Chondrocyte (in vitro differentiated cells): ENCODE data around the gene RNH1. TPM values are rescaled to one million over a fixed set of nuclear protein-coding genes. Genes with fewer than 3 reads are reported as not detected.

Experiments
- DNase-seq: peaks from one replicate; pipeline ENCODE4 v3.0.0; 2021; ENCODE audit warnings: mixed read lengths, low spot score
- H3K27ac Mint-ChIP-seq: one replicate; pipeline ENCODE4 v1.8.0; 2021; ENCODE audit warnings: mild to moderate bottlenecking, moderate library complexity, mixed read lengths; ENCODE audit not compliant: unreplicated experiment
- H3K27me3 Mint-ChIP-seq: 2 replicates; pipeline ENCODE4 v1.8.0; 2021; ENCODE audit warnings: low read depth, mixed read lengths
- H3K36me3 Mint-ChIP-seq: 2 replicates; pipeline ENCODE4 v1.8.0; 2021; ENCODE audit warnings: low read depth, mixed read lengths
- H3K4me1 Mint-ChIP-seq: 2 replicates; pipeline ENCODE4 v1.8.0; 2021; ENCODE audit warnings: low read depth, mild to moderate bottlenecking, mixed read lengths
- H3K4me3 Mint-ChIP-seq: one replicate; pipeline ENCODE4 v1.8.0; 2021; ENCODE audit warnings: mild to moderate bottlenecking, moderate library complexity, mixed read lengths; ENCODE audit not compliant: unreplicated experiment
- H3K9me3 Mint-ChIP-seq: 2 replicates; pipeline ENCODE4 v1.8.0; 2021; ENCODE audit warnings: low read depth, mixed read lengths
- total RNA-seq: library from RNA; stranded (reverse); gene quantifications from 3 replicates; pipeline ENCODE4 v1.2.1, GENCODE V29; 2021
- TF ChIP-seq, protein P1 (sequence below): fragments of 200-600 bp; sonication (generic); IDR thresholded peaks from 2 replicates; pipeline ENCODE4 v1.5.0; 2021; ENCODE audit warnings: antibody characterized with exemption, mild to moderate bottlenecking, moderate library complexity

Gene RNH1
- total RNA-seq, 1 donor from 2014 or later: 166 TPM

DNA sequence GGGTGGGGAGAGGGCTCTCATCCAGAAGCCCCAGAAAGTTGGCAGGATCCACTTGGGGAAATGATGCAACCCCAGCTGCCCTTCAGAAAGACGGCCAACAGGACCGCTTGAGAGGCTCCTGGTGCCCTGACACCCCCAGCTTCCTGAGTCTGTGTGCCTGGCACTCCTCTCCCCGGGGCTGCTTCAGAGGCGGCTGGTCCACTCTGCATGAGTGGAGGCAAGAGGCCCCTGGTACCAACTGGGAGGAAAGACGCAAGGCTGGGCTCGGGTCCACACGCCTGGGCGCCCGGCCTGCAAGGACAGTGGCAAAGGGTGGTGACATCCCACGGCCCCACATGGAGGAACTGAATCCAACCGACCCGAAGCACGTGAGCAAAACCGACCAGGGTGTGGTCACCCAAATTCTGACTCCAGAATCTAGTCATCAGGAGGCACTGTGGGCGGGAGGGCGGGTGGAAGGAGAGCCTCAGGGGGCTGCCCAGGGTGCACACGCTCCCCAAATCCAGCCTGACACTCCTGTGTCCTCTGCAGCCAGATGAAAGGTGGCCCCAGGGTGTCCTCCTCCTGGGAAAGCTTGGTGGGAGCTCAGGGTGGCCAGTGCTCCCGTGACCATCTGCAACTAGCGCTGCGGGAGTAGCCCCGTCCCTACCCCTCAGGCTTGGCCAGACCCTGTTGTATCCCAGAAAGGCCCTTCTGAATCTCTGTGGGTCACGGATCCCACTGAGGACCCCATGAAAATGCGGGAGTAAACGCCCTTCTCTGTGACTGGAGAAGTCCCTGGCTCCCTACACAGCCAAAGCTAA is 3.7 kb downstream of the RNH1 start:
- H3K27ac Mint-ChIP-seq: peak overlapping the region; percentile 80
- peaks cover 33% of the 10 kb centered on the region for H3K4me1 Mint-ChIP-seq
- H3K4me3 Mint-ChIP-seq: no peak overlapping the region
- no peaks in the 10 kb centered on the region for H3K9me3 Mint-ChIP-seq
- DNase-seq: no peak
- no peaks in the 10 kb centered on the region for H3K27me3 Mint-ChIP-seq
- TF ChIP-seq, protein P1, sequence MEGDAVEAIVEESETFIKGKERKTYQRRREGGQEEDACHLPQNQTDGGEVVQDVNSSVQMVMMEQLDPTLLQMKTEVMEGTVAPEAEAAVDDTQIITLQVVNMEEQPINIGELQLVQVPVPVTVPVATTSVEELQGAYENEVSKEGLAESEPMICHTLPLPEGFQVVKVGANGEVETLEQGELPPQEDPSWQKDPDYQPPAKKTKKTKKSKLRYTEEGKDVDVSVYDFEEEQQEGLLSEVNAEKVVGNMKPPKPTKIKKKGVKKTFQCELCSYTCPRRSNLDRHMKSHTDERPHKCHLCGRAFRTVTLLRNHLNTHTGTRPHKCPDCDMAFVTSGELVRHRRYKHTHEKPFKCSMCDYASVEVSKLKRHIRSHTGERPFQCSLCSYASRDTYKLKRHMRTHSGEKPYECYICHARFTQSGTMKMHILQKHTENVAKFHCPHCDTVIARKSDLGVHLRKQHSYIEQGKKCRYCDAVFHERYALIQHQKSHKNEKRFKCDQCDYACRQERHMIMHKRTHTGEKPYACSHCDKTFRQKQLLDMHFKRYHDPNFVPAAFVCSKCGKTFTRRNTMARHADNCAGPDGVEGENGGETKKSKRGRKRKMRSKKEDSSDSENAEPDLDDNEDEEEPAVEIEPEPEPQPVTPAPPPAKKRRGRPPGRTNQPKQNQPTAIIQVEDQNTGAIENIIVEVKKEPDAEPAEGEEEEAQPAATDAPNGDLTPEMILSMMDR: no peak
- peaks cover 7% of the 10 kb centered on the region for H3K36me3 Mint-ChIP-seq

DNA sequence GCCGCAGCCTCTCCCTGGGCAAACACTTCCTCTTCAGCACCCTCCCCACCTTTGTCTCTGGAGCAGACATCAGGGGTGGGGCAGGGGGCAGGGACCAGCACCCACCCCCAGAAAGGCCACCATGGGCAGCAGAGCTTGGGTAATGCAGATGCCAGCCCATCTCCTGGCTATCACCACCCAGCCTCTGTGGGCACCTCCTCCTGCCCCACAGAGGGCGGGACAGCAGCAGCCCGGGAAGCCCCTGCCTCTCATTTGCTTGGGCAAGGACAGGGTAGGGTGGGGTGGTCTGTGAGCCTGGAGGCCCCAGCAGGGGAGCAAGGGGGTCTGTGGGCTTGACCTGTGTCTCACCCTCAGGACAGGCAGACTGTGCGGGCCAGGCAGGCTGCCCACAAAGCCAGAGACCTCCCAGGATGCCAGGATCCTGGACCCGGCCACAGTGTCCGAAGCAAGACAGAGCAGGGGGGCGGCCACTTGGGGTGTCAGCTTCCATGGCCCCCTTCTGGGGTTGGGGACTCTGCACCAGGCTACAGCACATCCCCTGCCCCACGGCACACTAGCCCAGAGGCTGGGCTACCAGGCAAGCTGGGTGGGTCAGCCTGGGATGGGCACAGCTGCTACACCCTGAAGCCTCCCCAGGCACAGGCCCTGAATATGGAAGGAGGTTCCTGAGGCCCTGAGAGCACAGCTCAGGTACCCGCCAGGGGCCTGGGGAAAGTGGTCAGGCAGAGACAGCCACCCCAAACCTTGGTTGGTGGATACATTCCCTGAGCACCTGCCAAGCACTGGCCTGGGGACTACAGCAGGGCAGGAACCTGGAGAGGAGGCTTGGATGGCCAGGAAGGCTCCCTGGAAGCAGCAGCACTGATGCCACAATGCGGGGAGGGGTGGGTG is 4.5 kb downstream of the RNH1 start:
- Mint-ChIP-seq H3K27ac (peak overlapping the region; percentile 49), H3K36me3 (peaks cover 14% of the 10 kb centered on the region), H3K4me1 (peaks cover 26% of the 10 kb centered on the region), H3K4me3 (no peak overlapping the region), H3K27me3 (no peaks in the 10 kb centered on the region), H3K9me3 (no peaks in the 10 kb centered on the region)
- no peak for DNase-seq
- TF ChIP-seq, protein P1: no peak

DNA sequence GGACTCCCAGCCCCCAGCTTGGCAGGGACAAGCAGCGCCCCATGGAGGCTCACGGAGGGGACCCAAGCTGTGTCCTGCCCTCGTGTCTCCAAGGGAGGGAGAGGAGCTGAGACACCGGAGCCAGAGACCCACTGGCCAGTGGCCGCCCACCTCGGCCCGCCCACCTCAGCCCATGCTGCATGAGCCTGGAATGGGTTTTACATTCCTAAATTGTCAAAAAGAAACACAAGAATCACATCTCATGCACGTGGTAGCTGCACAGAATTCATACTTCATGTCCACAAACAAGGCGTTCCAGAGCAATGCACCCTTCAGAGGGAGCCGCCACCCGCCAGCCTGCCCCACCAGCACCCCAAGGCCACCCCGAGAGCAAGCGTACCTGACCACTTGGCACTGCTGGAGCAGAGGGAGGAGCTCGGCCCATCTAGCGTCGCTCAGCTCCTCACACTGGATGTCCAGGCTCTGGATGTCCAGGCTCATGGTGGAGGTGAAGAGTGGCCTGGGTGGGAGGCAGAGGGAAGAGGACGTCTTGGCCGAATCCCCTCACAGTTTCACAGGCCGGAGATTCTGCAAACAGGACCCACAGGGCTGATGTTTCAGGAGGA is 5.3 kb downstream of the RNH1 start:
- Mint-ChIP-seq H3K4me3 (no peak overlapping the region), H3K9me3 (no peaks in the 10 kb centered on the region), H3K4me1 (peaks cover 29% of the 10 kb centered on the region), H3K27me3 (no peaks in the 10 kb centered on the region), H3K27ac (no peak overlapping the region), H3K36me3 (peaks cover 21% of the 10 kb centered on the region)
- TF ChIP-seq, protein P1: no peak
- no peak for DNase-seq

DNA sequence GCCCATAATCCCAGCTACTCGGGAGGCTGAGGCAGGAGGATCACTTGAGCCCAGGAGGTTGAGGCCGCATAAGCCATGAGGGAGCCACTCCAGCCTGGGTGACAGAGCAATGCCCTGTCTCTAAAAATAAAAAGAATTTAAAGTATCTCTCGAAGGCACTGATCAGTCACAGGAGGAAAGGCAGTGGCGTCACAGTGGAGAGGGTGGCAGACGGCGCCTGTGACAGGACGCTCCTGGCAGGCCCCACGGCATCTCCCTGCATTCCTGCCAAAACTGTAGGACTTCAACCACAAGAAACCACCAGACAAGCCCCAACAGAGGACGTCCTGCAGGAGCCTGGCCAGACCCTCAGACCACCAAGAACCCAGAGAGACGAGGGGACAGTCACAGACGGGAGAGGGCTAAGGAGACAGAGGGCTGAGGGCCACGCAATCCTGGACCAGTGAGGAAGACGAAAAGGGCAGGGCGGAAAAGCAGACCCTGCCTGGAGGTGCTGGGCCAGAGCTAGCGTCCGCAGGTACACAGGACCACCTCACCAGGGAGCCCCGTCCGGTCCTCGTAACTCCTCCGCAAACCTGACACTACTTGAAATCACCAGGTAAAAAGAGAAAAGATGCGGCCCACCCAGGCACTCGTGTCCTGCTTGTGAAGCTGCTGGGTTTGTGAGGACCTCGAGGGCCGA is 5.9 kb downstream of the RNH1 start:
- DNase-seq: no peak
- peaks cover 26% of the 10 kb centered on the region for H3K4me1 Mint-ChIP-seq

More for the DNA sequence above, 5.9 kb downstream of the RNH1 start:
- no peaks in the 10 kb centered on the region for H3K9me3 Mint-ChIP-seq
- TF ChIP-seq, protein P1: no peak
- H3K36me3 Mint-ChIP-seq: peaks cover 25% of the 10 kb centered on the region
- H3K27ac Mint-ChIP-seq: no peak overlapping the region
- H3K4me3 Mint-ChIP-seq: no peak overlapping the region
- H3K27me3 Mint-ChIP-seq: no peaks in the 10 kb centered on the region
